ENCODE measurements around the gene RUNX3. TPM values are rescaled to one million over a fixed set of nuclear protein-coding genes. Genes with fewer than 3 reads are reported as not detected.

RUNX3 gene
- total RNA-seq, 1 experiment from 2014 or later, result 0.33 TPM

GRCh38 chr1:24896596-24897262, 33.3 kb downstream of the RUNX3 start:
- H3K27me3 Mint-ChIP-seq (ENCODE audit: low read depth), result peaks cover 3% of the 10 kb centered on the region; the same call in 1 of the 2 replicates
- TF ChIP-seq CTCF (conservative IDR thresholded peaks at IDR 0.05), result no peak
- H3K27ac Mint-ChIP-seq, result no peak overlapping the region
- Histone ChIP-seq H3K27me3 (ENCODE audit: insufficient read depth, low read length) (no peaks in the 10 kb centered on the region), H4K91ac (ENCODE audit: insufficient read length, low read depth, low read length) (no peak overlapping the region), H2BK20ac (ENCODE audit: low read depth, low read length, poor library complexity, severe bottlenecking) (no peak overlapping the region), H4K5ac (ENCODE audit: insufficient read length, low read depth, low read length) (no peak overlapping the region), H2BK120ac (ENCODE audit: low read depth, low read length, poor library complexity, severe bottlenecking) (no peak overlapping the region), H3K27ac (ENCODE audit: insufficient read length, low read depth, low read length) (no peak overlapping the region), H3T11ph (ENCODE audit: low read length) (no peak overlapping the region), H4K8ac (replicated peaks; ENCODE audit: insufficient read length, low read depth, low read length) (no peak overlapping the region), H3K4ac (ENCODE audit: low read depth, low read length) (no peak overlapping the region), H3K4me1 (ENCODE audit: insufficient read depth, low read length) (no peaks in the 10 kb centered on the region), H2AK5ac (ENCODE audit: insufficient read length, low read length) (no peak overlapping the region), H3K23ac (ENCODE audit: insufficient read length, low read depth, low read length) (no peak overlapping the region), H3K23me2 (ENCODE audit: insufficient read length, low read depth, low read length, poor library complexity, severe bottlenecking) (no peaks in the 10 kb centered on the region), H3K79me2 (ENCODE audit: insufficient read depth, low read length) (no peaks in the 10 kb centered on the region), H3K56ac (ENCODE audit: insufficient read length, low read depth, low read length) (no peak overlapping the region), H2BK15ac (ENCODE audit: low read depth, low read length) (no peak overlapping the region), H3K9me3 (ENCODE audit: control insufficient read depth, low read depth, low read length) (peaks cover 4% of the 10 kb centered on the region), H3K14ac (ENCODE audit: insufficient read depth, low read length) (no peak overlapping the region), H3K18ac (ENCODE audit: insufficient read length, low read depth, low read length) (no peak overlapping the region), H2BK5ac (ENCODE audit: insufficient read length, low read length) (no peak overlapping the region), H2BK12ac (ENCODE audit: insufficient read length, low read depth, low read length) (no peak overlapping the region), H3K79me1 (ENCODE audit: insufficient read depth, low read depth, low read length, poor library complexity, severe bottlenecking) (no peaks in the 10 kb centered on the region), H3K4me2 (ENCODE audit: insufficient read depth, insufficient read length, low read length) (no peak overlapping the region), H2AFZ (ENCODE audit: low read length) (no peak overlapping the region), H4K20me1 (ENCODE audit: control insufficient read depth, insufficient read depth, insufficient read length) (peaks cover 3% of the 10 kb centered on the region), H3K9ac (ENCODE audit: extremely low read depth, insufficient read length, low read length) (no peak overlapping the region)
- H3K4me3 Mint-ChIP-seq, result no peak overlapping the region
- H3K4me1 Mint-ChIP-seq, result peaks cover 0 to 18% of the 10 kb centered on the region in 2 experiments; a peak in 3 of 4 replicates
- H3K9me3 Mint-ChIP-seq, result peaks cover 13 to 14% of the 10 kb centered on the region in 2 experiments
- peaks cover 5 to 10% (median 5%) of the 10 kb centered on the region in 3 experiments; a peak in 4 of 7 replicates for H3K36me3 Mint-ChIP-seq (ENCODE audit: insufficient read depth in 1 of 3, low read depth in 3 of 3)
- WGBS (ENCODE audit: extremely low coverage, insufficient read length, low lambda C conversion rate), result no CpG with 5 or more reads among the region's 14 CpGs
- no peak for DNase-seq

All from H9 (cell line).